Fibroblast of the aortic adventitia (primary cell): ENCODE data around the gene LGALS7. TPM values are rescaled to one million over a fixed set of nuclear protein-coding genes. Genes with fewer than 3 reads are reported as not detected.

ENCODE experiments used
- DNase-seq: peaks from one replicate; pipeline ENCODE4 v3.0.0-alpha.2; 2010; ENCODE audit warnings: low read depth
- H3K4me3 ChIP-seq: 2 replicates; pipeline ENCODE4 v1.5.1; 2011; ENCODE audit warnings: low read depth, mild to moderate bottlenecking, control low read depth, low read length, moderate library complexity
- CTCF ChIP-seq: IDR thresholded peaks from 2 replicates; pipeline ENCODE4 v1.5.1; 2011; ENCODE audit warnings: mild to moderate bottlenecking, low read length, control low read depth, inconsistent platforms; ENCODE audit not compliant: insufficient read depth
- total RNA-seq: library from RNA; depleted of rRNA; stranded (reverse); fragments of >200 nt; gene quantifications from 2 replicates; pipeline ENCODE4 v1.2.3, GENCODE V29; 2012; ENCODE audit warnings: low replicate concordance

LGALS7 gene
- total RNA-seq, 1 donor = 0.72 TPM

DNA sequence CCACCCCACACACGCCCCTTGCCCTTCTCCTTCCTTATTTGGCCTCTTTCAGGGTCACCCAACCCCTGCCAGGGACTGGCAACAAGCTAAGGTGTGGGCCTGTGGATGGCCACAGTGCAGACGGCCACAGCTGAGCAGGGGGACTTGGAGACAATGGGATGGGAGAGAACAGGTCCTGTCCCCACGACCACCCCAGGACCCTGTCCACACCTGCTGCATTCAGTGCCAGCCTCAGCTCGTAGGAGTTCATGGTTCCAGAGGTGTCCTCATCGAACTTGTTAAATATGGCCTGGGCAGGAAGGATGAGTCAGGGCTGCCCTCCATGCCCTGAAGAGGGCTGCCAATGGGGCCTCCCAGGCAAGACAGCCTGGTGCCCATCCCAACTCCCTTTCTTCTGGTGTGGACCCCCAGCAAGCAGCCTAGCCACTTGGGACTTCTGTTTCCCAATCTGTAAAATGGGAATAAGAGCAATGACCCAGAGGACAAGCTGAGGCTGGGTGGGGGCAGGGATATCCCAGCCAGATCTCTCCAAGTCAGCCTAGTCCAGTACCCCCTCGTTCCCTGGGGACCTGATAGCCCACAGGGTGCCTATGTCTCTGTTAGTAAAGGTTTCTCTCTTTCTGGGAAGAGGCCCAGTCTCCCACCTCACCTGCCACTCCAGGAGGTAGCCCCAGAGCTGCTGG, 39.7 kb downstream of the LGALS7 start:
- TF ChIP-seq CTCF = no peak
- H3K4me3 ChIP-seq = no peak overlapping the region
- no peak for DNase-seq

DNA sequence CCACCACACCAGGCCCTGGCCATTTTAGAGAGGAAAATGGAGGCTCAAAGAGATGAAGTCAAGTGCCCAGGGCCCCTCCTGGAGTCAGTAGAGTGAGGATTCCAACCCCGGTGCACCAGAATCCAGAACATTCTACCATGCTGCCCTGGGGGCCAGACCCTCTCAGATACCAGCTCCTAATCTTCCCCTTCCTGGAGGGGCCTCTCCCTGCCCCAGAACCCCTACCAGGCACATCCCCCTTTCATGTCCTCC, 40.1 kb downstream of the LGALS7 start:
- no peak overlapping the region for H3K4me3 ChIP-seq
- no peak for DNase-seq
- TF ChIP-seq CTCF = no peak

DNA sequence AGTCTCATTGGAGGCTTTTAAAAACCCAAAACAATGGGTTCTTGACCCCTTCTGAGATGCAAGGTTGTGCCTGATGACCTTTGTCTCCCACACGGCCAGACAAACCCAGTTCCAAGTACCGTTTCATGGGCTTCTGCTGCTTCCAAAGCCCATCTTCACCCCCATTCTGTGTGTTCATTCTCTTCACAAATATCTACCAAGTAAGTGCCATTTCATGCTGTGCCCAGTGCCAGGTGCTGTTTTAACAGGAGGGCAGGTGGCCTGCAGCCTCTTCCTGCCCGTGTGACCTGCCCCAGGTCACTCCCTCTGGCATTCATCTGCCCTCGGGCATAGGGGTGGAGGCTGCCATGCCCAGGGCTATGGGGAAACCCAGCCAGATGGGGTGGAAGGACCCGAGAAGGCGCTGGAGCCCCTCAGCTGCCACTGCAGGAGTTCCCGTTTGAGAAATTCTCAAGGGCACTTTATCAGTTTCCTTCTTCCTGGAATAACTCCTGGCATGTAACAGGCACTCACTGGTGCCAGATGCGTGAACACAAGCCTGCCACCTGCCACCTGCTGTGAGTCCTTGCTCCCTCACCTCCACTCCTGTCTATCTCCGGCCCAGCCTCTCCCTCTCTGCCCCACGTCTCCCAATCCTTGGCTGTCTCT, 41.5 kb downstream of the LGALS7 start:
- TF ChIP-seq CTCF = no peak
- H3K4me3 ChIP-seq = no peak overlapping the region
- no peak for DNase-seq

DNA sequence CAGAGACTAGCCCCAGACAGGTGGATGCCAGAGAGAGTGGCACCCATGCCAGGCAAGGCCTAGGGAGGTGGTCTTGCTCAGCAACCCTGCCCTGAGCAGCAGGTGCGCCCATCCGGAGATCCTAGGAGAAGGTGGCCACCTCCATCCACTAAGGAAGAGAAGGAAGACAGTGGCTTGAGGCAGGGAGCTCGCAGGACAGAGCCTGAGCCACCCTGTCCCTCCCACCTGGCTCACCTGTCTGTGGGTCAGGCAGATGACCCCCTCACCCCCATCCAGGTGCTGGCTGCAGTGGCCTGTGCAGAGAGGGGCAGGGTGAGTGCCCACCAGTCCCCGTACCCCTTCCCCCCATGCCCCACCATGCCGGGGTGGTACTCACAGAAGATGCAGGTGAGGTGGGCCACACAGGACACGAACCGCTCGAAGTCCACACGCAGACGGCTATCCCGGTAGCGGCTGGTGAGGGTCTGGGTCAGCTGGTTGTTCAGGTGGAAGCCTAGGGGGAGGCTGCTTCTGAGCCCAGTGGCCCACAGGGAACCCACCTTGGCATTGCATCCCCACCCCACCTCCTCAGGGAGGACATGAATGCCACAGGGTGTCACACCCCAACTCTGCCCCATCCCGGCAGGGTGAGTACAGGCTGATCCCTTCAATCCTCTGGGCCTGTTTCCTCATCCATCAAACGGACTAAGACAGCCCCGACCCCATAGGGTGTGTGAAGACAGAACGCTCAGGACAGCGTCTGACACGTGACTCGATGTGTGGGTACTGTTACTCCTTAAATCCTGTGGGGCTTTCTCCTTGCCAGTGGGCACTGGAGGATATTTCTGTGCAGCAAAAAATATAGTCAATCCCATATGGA, 42.4 kb downstream of the LGALS7 start:
- TF ChIP-seq CTCF = no peak
- DNase-seq = no peak
- H3K4me3 ChIP-seq = no peak overlapping the region

- DNase-seq = no peak
- TF ChIP-seq CTCF = no peak
Measured at GRCh38 chr19:38730470-38730730, 42.9 kb downstream of the LGALS7 start.

GRCh38 chr19:38729653-38730469, 43.5 kb downstream of the LGALS7 start:
- peak; percentile 44 for DNase-seq
- H3K4me3 ChIP-seq = no peak overlapping the region
- TF ChIP-seq CTCF = peak; percentile 83

More at GRCh38 chr19:38730470-38730730, 42.9 kb downstream of the LGALS7 start:
- no peak overlapping the region for H3K4me3 ChIP-seq
